Left lung (tissue), 10 donors: Measurements from ENCODE around the gene TSHB. TPM values are rescaled to one million over a fixed set of nuclear protein-coding genes. Genes with fewer than 3 reads are reported as not detected.

Source experiments
- ATAC-seq: fragments of 200-7000 bp; cut with Tn5 transposase; one replicate; pipeline ENCODE4 v1.9.1; 2020; ENCODE audit warnings: moderate library complexity
- DNase-seq, 4 donors: peaks; one replicate each; pipeline ENCODE4 v3.0.0-alpha.2; 2013 to 2020
- H3K27ac ChIP-seq, 2 donors: fragments of 200-600 bp; sonication (generic) in 1 of 2; one replicate each; pipeline versions ENCODE4 v1.5.0 to v1.8.0; 2020 to 2021
- H3K27me3 ChIP-seq, 2 donors: fragments of 200-600 bp; sonication (generic) in 1 of 2; one replicate each; pipeline versions ENCODE4 v1.5.0 to v1.8.0; 2020 to 2021
- H3K36me3 ChIP-seq, 2 donors: fragments of 200-600 bp; sonication (generic) in 1 of 2; one replicate each; pipeline versions ENCODE4 v1.5.0 to v1.8.0; 2020 to 2021
- H3K4me1 ChIP-seq, 2 donors: fragments of 200-600 bp; one replicate each; pipeline ENCODE4 v1.8.0; 2021
- H3K4me3 ChIP-seq, 2 donors: fragments of 200-600 bp; sonication (generic) in 1 of 2; one replicate each; pipeline versions ENCODE4 v1.5.0 to v1.8.0; 2020 to 2021; ENCODE audit warnings: mild to moderate bottlenecking in 1 of 2
- H3K9me3 ChIP-seq, 2 donors: fragments of 200-600 bp; sonication (generic) in 1 of 2; one replicate each; pipeline versions ENCODE4 v1.5.0 to v1.8.0; 2020 to 2021
- CTCF ChIP-seq, 2 donors: fragments of 200-600 bp; sonication (generic) in 1 of 2; IDR thresholded peaks; one replicate each; pipeline versions ENCODE4 v1.5.0 to v1.8.0; 2021; ENCODE audit warnings: antibody characterized with exemption in 2 of 2
- intact Hi-C, 2 donors: fragments of 100-400 bp; cut with DNase I; formaldehyde crosslinking; loops; one replicate each; pipeline versions ENCODE4 v1.11.2 to v1.14.2; 2022
- polyA plus RNA-seq, 6 donors: library from polyadenylated mRNA; unstranded; fragments of 120-200 nt; gene quantifications; one replicate each; pipeline ENCODE4 v1.2.1, GENCODE V29; 2013; ENCODE audit not compliant: insufficient read length in 6 of 6
- total RNA-seq, 2 donors: library from RNA; stranded (reverse); fragmentation: NEBNext Ultra II Directional; extraction: Animal tissue kit (Norgen Biotek cat#: 25700); gene quantifications; one replicate each; pipeline ENCODE4 v1.2.1, GENCODE V29; 2021
- donor health status: DM: no; HTN: yes; CAD: no.
- donor health status: DM: no; HTN: no; CAD: no.

The TSHB gene
- total and polyA plus RNA-seq, 8 donors: not detected

GRCh38 chr1:115057661-115058254 is 28.1 kb downstream of the TSHB start:
- intact Hi-C loops: loop anchor here in 1 of 2 donors (10.0 kb wide), 1 partner anchor 73 kb away; no protein-coding TSS in a partner anchor
- Histone ChIP-seq H3K36me3 (peaks cover 0 to 23% of the 10 kb centered on the region in 2 donors), H3K27ac (no peak overlapping the region), H3K4me1 (peaks cover 0 to 12% of the 10 kb centered on the region in 2 donors), H3K4me3 (no peak overlapping the region), H3K9me3 (no peaks in the 10 kb centered on the region), H3K27me3 (no peaks in the 10 kb centered on the region)
- TF ChIP-seq CTCF (IDR thresholded peaks at IDR 0.05): no peak
- DNase-seq (no peak), ATAC-seq (no peak)

- DNase-seq (no peak), ATAC-seq (no peak)
- intact Hi-C loops: loop anchor here in 1 of 2 donors (10.0 kb wide), 1 partner anchor 75 kb away; no protein-coding TSS in a partner anchor
- Histone ChIP-seq H3K4me1 (peaks cover 0 to 16% of the 10 kb centered on the region in 2 donors), H3K36me3 (peaks cover 0 to 23% of the 10 kb centered on the region in 2 donors), H3K9me3 (no peaks in the 10 kb centered on the region), H3K4me3 (no peak overlapping the region), H3K27ac (no peak overlapping the region), H3K27me3 (no peaks in the 10 kb centered on the region)
- TF ChIP-seq CTCF (IDR thresholded peaks at IDR 0.05): no peak
Measured at GRCh38 chr1:115059316-115059715, 29.7 kb downstream of the TSHB start.

GRCh38 chr1:115060501-115060900 is 30.9 kb downstream of the TSHB start:
- Histone ChIP-seq H3K4me3 (no peak overlapping the region), H3K9me3 (no peaks in the 10 kb centered on the region), H3K36me3 (peaks cover 0 to 23% of the 10 kb centered on the region in 2 donors), H3K27me3 (no peaks in the 10 kb centered on the region), H3K27ac (no peak overlapping the region), H3K4me1 (peaks cover 0 to 16% of the 10 kb centered on the region in 2 donors)
- TF ChIP-seq CTCF (IDR thresholded peaks at IDR 0.05): no peak
- intact Hi-C loops: no loop called here
- DNase-seq: no peak
- ATAC-seq: no peak

- H3K27ac ChIP-seq: peak overlapping the region in 1 of 2 donors; percentile 66
- intact Hi-C loops: no loop called here
- H3K36me3 ChIP-seq: peaks cover 0 to 9% of the 10 kb centered on the region in 2 donors
- H3K4me1 ChIP-seq: peaks cover 0 to 16% of the 10 kb centered on the region in 2 donors
- no peak for TF ChIP-seq CTCF (IDR thresholded peaks at IDR 0.05)
- no peaks in the 10 kb centered on the region for H3K9me3 ChIP-seq
- DNase-seq (peak in 2 of 4 donors; percentile 51 to 80), ATAC-seq (peak; percentile 79)
- H3K27me3 ChIP-seq: no peaks in the 10 kb centered on the region
- H3K4me3 ChIP-seq: no peak overlapping the region
Measured at GRCh38 chr1:115062542-115063004, 32.9 kb downstream of the TSHB start.

GRCh38 chr1:115063228-115063901 is 33.7 kb downstream of the TSHB start:
- H3K36me3 ChIP-seq: peaks cover 0 to under 1% of the 10 kb centered on the region in 2 donors

More at GRCh38 chr1:115063228-115063901, 33.7 kb downstream of the TSHB start:
- DNase-seq (no peak), ATAC-seq (no peak)
- intact Hi-C loops: no loop called here
- TF ChIP-seq CTCF (IDR thresholded peaks at IDR 0.05): no peak
- Histone ChIP-seq H3K27ac (peak overlapping the region in 1 of 2 donors; percentile 66), H3K9me3 (no peaks in the 10 kb centered on the region), H3K4me3 (no peak overlapping the region), H3K4me1 (peaks cover 0 to 16% of the 10 kb centered on the region in 2 donors), H3K27me3 (no peaks in the 10 kb centered on the region)
